ENCODE measurements around the gene TM9SF4. TPM values are rescaled to one million over a fixed set of nuclear protein-coding genes. Genes with fewer than 3 reads are reported as not detected.
"Not testable (repeated sequence)": the region's sequence is repeated elsewhere in the genome, so short reads cannot be mapped to it uniquely, and the experiment has no call there.

The TM9SF4 gene
- total and polyA plus RNA-seq, 4 donors: 18.4 to 46.6 (median 38.5) TPM

DNA sequence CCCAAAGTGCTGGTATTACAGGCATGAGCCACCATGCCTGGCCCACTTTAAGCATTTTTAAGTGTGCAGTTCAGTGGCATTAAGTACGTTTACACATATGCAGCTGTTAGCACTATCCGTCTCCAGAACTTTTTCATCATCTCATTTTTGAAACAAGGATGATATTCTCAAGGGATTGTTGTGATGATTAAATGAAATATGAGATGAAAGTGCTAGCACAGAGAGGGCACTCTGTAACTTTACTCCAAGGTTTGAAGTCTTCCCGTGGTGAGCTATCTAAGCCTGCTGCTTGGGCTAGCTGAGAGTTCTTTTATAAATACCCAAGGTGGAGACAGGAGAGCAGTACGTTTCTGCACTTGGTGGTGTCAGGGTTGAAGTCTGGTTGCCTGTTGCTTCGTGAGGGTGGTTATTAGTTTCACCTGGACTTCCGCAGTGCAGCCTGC, 6.6 kb downstream of the TM9SF4 start:
- Histone ChIP-seq H3K9me3 (ENCODE audit: control insufficient read depth in 4 of 4, insufficient read depth in 3 of 4, low read length in 3 of 4) (peaks cover 0 to 2% (median 0%) of the 10 kb centered on the region in 4 donors), H3K4me3 (no peak overlapping the region), H3K4me1 (ENCODE audit: control insufficient read depth in 5 of 5, insufficient read depth in 5 of 5, low read length in 5 of 5) (peaks cover 0 to 13% (median 0%) of the 10 kb centered on the region in 5 donors), H3K36me3 (ENCODE audit: control insufficient read depth in 4 of 4, insufficient read depth in 4 of 4, low read length in 4 of 4) (peaks cover 0 to 4% (median 0%) of the 10 kb centered on the region in 4 donors), H3K27me3 (ENCODE audit: control insufficient read depth in 3 of 3, insufficient read depth in 3 of 3, low read length in 2 of 3) (no peaks in the 10 kb centered on the region), H3K9ac (ENCODE audit: insufficient read depth in 1 of 2, low read length in 2 of 2) (no peak overlapping the region), H3K27ac (ENCODE audit: low read depth in 1 of 2, low read length in 1 of 2) (no peak overlapping the region)
- 78 to 79% methylated on average over 6 of the region's 6 CpGs for WGBS, 2 donors
- no peak for DNase-seq
- TF ChIP-seq, protein P1, sequence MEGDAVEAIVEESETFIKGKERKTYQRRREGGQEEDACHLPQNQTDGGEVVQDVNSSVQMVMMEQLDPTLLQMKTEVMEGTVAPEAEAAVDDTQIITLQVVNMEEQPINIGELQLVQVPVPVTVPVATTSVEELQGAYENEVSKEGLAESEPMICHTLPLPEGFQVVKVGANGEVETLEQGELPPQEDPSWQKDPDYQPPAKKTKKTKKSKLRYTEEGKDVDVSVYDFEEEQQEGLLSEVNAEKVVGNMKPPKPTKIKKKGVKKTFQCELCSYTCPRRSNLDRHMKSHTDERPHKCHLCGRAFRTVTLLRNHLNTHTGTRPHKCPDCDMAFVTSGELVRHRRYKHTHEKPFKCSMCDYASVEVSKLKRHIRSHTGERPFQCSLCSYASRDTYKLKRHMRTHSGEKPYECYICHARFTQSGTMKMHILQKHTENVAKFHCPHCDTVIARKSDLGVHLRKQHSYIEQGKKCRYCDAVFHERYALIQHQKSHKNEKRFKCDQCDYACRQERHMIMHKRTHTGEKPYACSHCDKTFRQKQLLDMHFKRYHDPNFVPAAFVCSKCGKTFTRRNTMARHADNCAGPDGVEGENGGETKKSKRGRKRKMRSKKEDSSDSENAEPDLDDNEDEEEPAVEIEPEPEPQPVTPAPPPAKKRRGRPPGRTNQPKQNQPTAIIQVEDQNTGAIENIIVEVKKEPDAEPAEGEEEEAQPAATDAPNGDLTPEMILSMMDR (IDR thresholded peaks at IDR 0.05; ENCODE audit: control extremely low read depth, extremely low read depth): no peak
- no peak for ATAC-seq (ENCODE audit: insufficient read depth, low FRiP score)

DNA sequence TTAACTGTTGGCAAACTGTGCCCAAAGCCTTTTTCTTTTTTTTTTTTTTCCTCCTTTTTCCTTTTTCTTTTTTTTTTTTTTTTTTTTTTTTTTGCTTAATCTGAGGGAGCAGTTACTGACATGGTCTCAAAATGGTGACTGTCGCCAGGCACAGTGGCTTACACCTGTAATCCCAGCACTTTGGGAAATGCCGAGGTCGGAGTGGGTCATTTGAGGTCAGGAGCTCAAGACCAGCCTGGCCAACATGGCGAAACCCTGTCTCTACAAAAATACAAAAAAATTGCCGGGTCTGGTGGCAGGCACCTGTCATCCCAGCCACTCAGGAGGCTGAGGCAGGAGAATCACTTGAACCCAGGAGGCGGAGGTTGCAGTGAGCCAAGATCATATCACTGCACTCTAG, 7.3 kb downstream of the TM9SF4 start:
- WGBS, 2 donors: 85 to 90% methylated on average over 6 of the region's 6 CpGs

DNA sequence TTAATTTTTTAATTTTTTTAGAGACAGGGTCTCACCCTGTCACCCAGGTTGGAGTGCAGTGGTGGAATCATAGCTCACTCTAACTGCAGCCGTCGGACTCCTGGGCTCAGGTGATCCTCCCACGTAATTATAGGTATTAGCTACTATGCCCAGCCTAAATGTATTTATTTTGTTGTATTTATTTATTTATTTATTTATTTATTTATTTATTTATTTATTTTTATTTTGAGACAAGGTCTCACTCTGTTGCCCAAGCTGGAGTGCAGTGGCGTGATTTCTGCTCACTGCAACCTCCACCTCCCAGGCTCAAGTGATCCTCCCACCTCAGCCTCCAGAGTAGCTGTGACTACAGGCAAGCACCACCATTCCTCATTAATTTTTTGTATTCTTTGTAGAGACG, 8.9 kb downstream of the TM9SF4 start:
- ATAC-seq (ENCODE audit: insufficient read depth, low FRiP score): not testable (repeated sequence)

More for the DNA sequence above, 7.3 kb downstream of the TM9SF4 start:
- H3K27me3 ChIP-seq (ENCODE audit: control insufficient read depth in 3 of 3, insufficient read depth in 3 of 3, low read length in 2 of 3); H3K27ac ChIP-seq (ENCODE audit: low read depth in 1 of 2, low read length in 1 of 2); H3K9ac ChIP-seq (ENCODE audit: insufficient read depth in 1 of 2, low read length in 2 of 2); H3K4me3 ChIP-seq; H3K36me3 ChIP-seq (ENCODE audit: control insufficient read depth in 4 of 4, insufficient read depth in 4 of 4, low read length in 4 of 4); H3K9me3 ChIP-seq (ENCODE audit: control insufficient read depth in 4 of 4, insufficient read depth in 3 of 4, low read length in 3 of 4); ATAC-seq (ENCODE audit: insufficient read depth, low FRiP score); DNase-seq: not testable (repeated sequence)
- H3K4me1 ChIP-seq (ENCODE audit: control insufficient read depth in 5 of 5, insufficient read depth in 5 of 5, low read length in 5 of 5): peaks cover 0 to 13% (median 0%) of the 10 kb centered on the region in 5 donors

DNA sequence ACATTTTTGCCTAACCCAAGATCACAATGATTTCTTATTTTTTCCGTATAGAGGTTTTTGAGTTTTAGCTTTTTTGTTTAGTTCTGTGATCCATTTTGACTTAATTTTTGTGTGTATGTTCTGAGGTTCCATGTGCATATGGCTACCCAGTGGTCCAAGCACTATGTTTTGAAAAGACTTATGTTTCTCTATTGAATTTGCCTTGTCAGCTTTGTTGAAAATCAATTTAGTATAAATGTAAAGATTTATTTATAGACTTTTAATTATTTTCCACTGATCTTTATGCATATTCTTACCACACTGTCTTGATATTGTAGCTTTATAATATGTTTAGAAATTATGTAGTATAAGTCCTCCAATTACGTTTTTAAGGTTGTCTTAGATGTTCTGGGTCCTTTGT, 10.2 kb downstream of the TM9SF4 start:
- Histone ChIP-seq H3K36me3 (ENCODE audit: control insufficient read depth in 4 of 4, insufficient read depth in 4 of 4, low read length in 4 of 4) (peaks cover 0 to 5% (median 0%) of the 10 kb centered on the region in 4 donors), H3K27ac (ENCODE audit: low read depth in 1 of 2, low read length in 1 of 2) (no peak overlapping the region), H3K9ac (ENCODE audit: insufficient read depth in 1 of 2, low read length in 2 of 2) (no peak overlapping the region), H3K27me3 (ENCODE audit: control insufficient read depth in 3 of 3, insufficient read depth in 3 of 3, low read length in 2 of 3) (no peaks in the 10 kb centered on the region), H3K9me3 (ENCODE audit: control insufficient read depth in 4 of 4, insufficient read depth in 3 of 4, low read length in 3 of 4) (no peaks in the 10 kb centered on the region), H3K4me1 (ENCODE audit: control insufficient read depth in 5 of 5, insufficient read depth in 5 of 5, low read length in 5 of 5) (peaks cover 0 to 13% (median 0%) of the 10 kb centered on the region in 5 donors), H3K4me3 (no peak overlapping the region)
- 95 to 98% methylated on average over 2 of the region's 2 CpGs for WGBS, 2 donors
- TF ChIP-seq, protein P1 (IDR thresholded peaks at IDR 0.05; ENCODE audit: control extremely low read depth, extremely low read depth): no peak
- no peak for DNase-seq
- ATAC-seq (ENCODE audit: insufficient read depth, low FRiP score): no peak

More for the DNA sequence above, 8.9 kb downstream of the TM9SF4 start:
- not testable (repeated sequence) for H3K27ac ChIP-seq (ENCODE audit: low read depth in 1 of 2, low read length in 1 of 2); DNase-seq; H3K9ac ChIP-seq (ENCODE audit: insufficient read depth in 1 of 2, low read length in 2 of 2); H3K4me3 ChIP-seq; H3K27me3 ChIP-seq (ENCODE audit: control insufficient read depth in 3 of 3, insufficient read depth in 3 of 3, low read length in 2 of 3); H3K36me3 ChIP-seq (ENCODE audit: control insufficient read depth in 4 of 4, insufficient read depth in 4 of 4, low read length in 4 of 4); H3K9me3 ChIP-seq (ENCODE audit: control insufficient read depth in 4 of 4, insufficient read depth in 3 of 4, low read length in 3 of 4)
- 95 to 97% methylated on average over 5 of the region's 5 CpGs for WGBS, 2 donors
- H3K4me1 ChIP-seq (ENCODE audit: control insufficient read depth in 5 of 5, insufficient read depth in 5 of 5, low read length in 5 of 5): peaks cover 0 to 13% (median 0%) of the 10 kb centered on the region in 5 donors

DNA sequence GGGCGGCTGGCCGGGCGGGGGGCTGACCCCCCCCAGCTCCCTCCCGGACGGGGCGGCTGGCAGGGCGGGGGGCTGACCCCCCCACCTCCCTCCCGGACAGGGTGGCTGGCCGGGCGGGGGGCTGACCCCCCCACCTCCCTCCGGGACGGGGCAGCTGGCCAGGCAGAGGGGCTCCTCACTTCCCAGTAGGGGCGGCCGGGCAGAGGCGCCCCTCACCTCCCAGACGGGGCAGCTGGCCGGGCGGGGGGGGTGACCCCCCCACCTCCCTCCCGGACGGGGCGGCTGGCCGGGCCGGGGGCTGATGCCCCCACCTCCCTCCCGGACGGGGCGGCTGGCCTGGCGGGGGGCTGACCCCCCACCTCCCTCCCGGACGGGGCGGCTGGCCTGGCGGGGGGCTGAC, 12.4 kb downstream of the TM9SF4 start:
- ATAC-seq (ENCODE audit: insufficient read depth, low FRiP score); H3K27ac ChIP-seq (ENCODE audit: low read depth in 1 of 2, low read length in 1 of 2); H3K4me3 ChIP-seq; H3K27me3 ChIP-seq (ENCODE audit: control insufficient read depth in 3 of 3, insufficient read depth in 3 of 3, low read length in 2 of 3); H3K9me3 ChIP-seq (ENCODE audit: control insufficient read depth in 4 of 4, insufficient read depth in 3 of 4, low read length in 3 of 4); DNase-seq; H3K9ac ChIP-seq (ENCODE audit: insufficient read depth in 1 of 2, low read length in 2 of 2); H3K36me3 ChIP-seq (ENCODE audit: control insufficient read depth in 4 of 4, insufficient read depth in 4 of 4, low read length in 4 of 4): not testable (repeated sequence)
- peaks cover 0 to 13% (median 0%) of the 10 kb centered on the region in 5 donors for H3K4me1 ChIP-seq (ENCODE audit: control insufficient read depth in 5 of 5, insufficient read depth in 5 of 5, low read length in 5 of 5)
- WGBS, 2 donors: 97% methylated on average over 14 to 31 of the region's 31 CpGs
